Measurements from ENCODE around the gene CYP2W1. TPM values are rescaled to one million over a fixed set of nuclear protein-coding genes. Genes with fewer than 3 reads are reported as not detected.

CYP2W1 gene
- total RNA-seq, 1 donor from 2014 or later: not detected

DNA sequence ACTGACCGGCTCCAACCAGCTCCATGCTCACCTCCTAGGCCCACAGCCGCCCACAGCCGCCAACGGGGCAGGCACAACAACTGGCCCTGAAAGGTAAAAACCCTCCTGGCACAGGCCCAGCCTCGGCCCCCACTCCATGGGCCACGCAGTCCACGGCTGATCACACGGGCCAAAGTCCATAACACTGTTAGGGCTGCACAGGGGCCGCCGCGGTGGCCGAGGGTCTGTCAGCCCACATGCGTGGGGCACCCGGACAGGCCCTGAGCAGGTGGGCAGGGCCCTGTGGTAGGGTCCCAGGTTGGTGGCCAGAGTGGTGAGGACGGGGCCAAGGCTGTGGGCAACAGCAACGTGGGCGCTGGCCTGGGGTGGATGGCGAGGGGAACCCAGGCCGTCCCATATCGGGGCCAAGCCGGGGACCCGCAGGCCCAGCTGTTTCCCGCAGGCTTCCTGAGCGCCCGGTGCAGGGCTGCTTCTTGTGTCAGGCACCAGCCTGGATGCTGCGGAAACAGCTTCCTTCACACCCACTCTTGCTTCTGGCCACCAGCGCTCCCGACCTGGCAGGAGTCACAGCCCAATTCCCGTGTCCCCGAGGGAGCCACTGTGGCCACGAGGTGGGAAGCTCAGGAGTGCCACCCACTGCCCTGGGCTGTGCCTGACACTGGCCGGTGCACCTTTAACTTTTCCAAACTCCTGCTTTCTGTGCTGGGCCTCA is 29.2 kb downstream of the CYP2W1 start:
- no peak for DNase-seq (ENCODE audit: low spot score)

DNA sequence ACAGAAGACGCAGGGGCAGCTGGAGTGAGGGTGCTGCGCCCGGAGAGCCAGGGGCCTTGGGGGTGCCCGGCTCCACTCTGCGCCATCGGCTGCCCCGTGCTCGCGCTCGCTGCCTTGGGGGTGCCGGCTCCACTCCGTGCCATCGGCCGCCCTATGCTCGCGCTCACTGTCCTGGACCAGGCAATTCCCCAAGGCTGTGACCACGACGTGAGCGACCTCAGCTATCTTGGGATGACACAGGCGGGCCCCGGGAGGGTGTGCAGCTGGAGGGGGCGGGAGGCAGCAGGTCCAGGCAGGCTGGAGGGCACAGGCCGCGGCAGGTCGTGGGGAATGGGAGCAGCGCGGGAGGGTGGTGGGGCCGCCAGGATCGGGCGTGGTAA is 29.7 kb downstream of the CYP2W1 start:
- no peak for DNase-seq (ENCODE audit: low spot score)

GRCh38 chr7:1013581-1013980 is 30.6 kb downstream of the CYP2W1 start:
- no peak for DNase-seq (ENCODE audit: low spot score)

GRCh38 chr7:1014681-1015080 is 31.7 kb downstream of the CYP2W1 start:
- no peak for DNase-seq (ENCODE audit: low spot score)

DNA sequence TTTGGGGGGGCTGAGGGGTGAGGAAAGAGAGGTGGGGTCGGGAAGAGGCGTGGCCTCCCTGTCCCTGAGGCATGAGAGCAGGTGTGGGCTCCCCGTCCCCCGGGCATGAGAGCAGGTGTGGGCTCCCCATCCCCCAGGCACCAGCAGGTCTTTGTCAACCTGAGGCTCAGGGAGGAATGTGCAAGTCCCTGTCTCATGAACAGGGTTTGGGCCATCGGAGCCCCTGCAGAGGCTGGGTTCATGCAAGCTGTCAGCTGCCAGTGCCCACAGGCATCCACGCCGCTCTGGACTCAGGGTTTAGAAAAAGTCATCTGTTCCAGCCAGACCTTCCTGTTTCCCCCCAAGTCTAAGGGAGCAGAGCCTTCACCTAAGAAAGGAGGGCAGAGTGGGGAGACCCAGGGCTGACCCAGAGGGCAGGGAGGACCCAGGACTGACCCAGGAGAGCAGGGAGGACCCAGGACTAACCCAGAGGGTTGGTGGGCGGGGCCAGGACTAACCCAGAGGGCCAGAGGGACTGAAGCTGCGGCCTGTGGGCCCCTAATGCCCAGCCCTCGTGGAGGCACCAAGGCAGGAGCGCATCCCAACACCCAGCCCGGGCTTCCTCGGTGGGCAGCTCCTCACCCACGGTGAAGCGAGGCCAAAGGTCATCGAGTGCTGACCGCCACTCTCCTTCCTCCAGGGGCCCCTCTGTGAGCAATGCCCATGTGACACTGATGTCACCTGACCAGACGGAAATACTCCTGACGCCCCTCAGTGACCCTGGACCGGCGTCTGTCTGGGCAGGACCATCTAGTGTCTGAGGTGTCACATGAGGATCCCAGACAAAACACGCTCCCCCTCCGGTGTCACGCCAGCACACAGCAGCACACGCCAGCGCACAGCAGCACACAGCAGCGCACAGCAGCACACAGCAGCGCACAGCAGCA is 32.5 kb downstream of the CYP2W1 start:
- no peak for DNase-seq (ENCODE audit: low spot score)

- DNase-seq (ENCODE audit: low spot score): no peak
These were observed 33.9 kb downstream of the CYP2W1 start for GRCh38 chr7:1016577-1017531.

GRCh38 chr7:1017586-1018333 is 34.8 kb downstream of the CYP2W1 start:
- no peak for DNase-seq (ENCODE audit: low spot score)

DNA sequence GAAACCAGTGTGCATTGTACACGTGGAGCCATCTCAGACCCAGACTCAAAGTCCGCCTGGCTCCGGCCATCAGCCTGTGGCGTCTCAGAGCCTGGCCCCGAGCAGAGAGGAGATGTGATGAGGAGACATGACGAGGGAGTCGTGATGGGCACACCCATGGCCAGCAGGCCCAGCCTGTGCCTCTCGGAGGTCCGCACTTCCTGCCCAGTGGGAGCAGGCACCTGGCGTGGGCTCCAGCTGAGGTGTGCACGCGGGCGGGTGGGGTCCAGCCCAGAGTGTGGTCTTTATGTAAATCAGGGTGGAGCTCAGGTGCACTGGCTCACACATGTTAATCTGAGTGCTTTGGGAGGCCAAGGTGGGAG is 35.3 kb downstream of the CYP2W1 start:
- no peak for DNase-seq (ENCODE audit: low spot score)

DNA sequence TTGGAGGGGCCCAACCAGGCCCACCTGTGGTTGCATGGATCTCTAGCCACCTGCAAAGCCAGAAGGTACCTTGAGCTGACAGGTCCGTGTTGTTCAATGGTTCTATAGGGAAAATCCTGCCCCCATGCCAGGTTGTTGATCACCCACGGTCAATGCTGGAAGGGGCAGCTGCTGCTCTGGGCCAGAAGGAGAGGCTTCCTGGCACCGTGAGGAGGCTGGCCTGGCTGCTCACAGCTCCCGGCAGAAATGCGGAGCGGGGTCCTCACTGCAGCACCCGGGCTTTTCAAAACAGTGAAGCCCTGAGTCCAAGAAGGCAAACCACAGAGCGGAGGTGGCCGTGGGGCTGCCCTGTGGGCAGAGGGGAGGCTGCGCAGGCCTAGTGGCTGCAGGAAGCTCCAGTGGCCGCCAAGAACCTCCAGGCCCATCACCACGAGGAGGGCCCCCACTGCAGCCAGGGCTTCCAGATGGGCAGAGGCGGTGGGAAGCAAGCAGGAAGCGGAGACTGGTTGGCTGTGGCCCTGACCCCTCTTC is 36.3 kb downstream of the CYP2W1 start:
- no peak for DNase-seq (ENCODE audit: low spot score)

DNA sequence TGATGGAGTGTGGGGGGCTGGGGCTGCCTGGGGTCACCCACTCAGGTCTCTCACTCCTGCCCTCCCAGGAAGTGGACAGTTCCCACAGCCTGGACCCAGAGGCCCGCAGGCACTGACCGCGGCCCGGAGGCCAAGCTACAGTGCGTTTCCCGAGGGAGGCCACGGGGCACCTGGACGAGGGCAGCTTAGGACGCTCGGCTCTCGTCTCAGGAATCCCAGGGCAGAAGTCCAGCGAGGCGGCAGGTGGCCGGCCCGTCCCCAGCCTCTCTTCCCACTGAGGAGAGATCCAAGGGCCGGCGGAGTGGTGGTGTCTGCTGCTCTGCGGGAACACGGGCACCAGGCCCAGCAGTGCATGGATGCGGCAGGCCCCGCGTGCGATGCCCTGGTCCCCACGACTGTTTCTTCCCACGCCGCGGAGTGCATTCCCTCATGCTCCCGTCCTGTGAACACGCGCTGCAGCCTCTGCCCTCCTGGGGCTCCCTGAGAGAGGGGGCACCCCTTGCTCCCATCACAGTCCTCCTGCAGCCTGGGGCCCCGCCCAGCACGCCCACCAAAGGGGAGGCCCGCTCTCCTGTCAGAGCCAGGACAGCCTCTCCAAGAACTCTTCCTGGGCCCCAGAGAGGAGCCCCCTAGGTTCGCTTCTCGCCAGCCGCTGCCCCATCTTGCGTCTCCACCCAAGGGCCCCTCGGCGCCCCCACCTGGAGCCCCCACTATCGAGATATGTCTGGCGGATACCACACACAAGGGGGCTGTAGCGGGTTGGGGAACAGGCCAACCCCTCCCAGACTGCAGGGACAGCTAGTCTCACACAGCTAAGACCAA is 37.0 kb downstream of the CYP2W1 start:
- no peak for DNase-seq (ENCODE audit: low spot score)

DNA sequence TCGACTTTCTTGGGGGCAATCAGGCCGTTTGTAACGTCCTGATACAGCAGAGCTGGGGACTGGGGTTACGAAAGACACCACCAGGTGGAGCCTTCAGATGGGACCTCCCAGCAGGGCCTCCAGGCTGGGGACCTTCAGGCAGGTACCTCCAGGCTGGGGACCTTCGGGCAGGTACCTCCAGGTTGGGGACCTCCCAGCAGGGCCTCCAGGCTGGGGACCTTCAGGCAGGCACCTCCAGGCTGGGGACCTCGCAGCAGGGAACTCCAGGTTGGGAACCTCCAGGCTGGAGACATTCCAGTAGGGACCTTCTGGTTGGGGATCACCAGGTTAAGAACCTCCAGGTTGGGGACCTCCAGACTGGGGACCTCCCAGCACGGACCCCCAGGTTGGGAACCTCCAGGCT is 37.9 kb downstream of the CYP2W1 start:
- no peak for DNase-seq (ENCODE audit: low spot score)

- no peak for DNase-seq (ENCODE audit: low spot score)
These were observed 38.4 kb downstream of the CYP2W1 start for GRCh38 chr7:1021366-1021765.

- no peak for DNase-seq (ENCODE audit: low spot score)
These were observed 39.0 kb downstream of the CYP2W1 start for GRCh38 chr7:1021931-1022330.

GRCh38 chr7:1022356-1022755 is 39.4 kb downstream of the CYP2W1 start:
- no peak for DNase-seq (ENCODE audit: low spot score)

GRCh38 chr7:1022801-1023465 is 40.0 kb downstream of the CYP2W1 start:
- no peak for DNase-seq (ENCODE audit: low spot score)

DNA sequence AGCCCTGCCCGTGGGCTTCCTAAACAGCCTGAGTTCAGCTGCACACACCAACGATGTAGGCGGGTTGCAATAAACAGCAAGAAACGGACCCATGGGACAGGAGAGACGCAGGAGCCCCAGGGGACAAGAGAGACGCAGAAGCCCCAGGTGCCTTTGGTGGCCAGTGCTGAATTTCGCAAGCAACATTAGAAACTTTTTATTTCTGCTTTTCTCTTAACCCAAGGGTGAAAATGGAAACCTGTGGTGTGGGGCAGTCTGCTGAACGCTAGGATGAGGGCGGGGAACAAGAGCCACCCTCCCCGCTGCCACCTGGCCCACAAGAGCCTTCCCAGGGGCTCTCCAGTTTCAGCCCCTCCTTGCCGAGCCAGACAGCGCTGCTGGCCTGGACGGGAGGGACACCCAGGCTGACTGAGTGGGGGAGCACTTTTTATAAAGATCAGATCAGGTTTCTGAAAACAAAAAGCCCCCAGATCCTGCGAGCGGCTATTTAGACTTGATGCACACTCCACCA is 41.4 kb downstream of the CYP2W1 start:
- DNase-seq (ENCODE audit: low spot score): no peak

GRCh38 chr7:1024876-1025742 is 42.1 kb downstream of the CYP2W1 start:
- DNase-seq (ENCODE audit: low spot score): no peak
